NCI-H1436 treated with DMSO at 0.1 percent for 48 hours (cell line): ENCODE data around the gene HS3ST3B1.

ENCODE experiments used
- DNase-seq: peaks from one replicate; lab custom pipeline; 2025; lab: John Stamatoyannopoulos, UW

The HS3ST3B1 gene

GRCh38 chr17:14321476-14321949 lies 20.6 kb downstream of the HS3ST3B1 start:
- DNase-seq: no peak

- no peak for DNase-seq
These were observed 21.3 kb downstream of the HS3ST3B1 start for GRCh38 chr17:14321980-14322776.

DNA sequence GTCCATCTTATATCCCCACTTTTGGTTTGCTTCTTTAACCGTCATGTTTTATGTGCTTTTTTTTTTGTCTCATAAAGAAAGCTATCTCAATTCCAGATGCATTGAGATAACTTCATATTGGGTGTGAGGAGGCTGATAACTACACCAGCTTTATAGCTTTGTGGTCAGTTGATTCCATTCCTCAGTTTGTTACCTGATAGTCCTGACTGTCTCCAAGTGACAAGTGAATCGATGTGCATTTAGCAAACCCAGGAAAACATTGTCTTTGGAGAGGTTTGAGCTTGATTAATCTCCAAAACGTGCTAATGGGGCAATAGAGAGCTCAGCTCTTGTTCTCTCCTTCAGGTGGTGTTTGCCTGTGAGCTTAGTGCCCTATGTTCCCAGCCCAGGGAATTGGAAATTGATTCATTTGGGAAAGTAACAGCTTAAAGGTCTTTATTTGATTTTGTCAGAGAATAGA lies 22.7 kb downstream of the HS3ST3B1 start:
- no peak for DNase-seq

DNA sequence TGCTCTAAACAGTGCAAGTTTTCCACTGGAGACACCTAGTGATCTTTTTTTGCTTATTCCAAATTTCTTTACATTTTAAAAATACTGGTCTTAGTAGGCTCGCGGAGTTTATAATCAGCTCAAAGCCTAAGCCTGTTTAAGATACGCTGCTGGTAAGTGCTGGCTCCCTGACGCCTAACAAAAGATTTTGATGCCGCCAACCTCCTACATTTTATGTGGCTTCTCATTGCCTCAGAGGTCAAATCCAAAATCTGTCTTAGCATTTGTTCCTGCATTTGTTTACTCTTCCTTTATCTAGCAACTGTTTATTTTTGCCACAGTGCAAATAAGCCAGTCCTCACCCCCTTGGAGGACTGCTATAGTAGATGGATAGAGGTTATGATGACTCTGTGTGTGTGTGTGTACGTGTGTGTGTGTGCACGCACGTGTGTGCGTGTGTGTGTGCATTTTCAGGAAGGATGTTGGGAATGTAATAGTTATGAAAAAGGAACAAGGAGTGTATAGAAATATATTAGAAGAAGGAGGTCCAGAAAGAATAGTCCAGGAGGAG lies 24.8 kb downstream of the HS3ST3B1 start:
- DNase-seq: no peak

- DNase-seq: no peak
These were observed 29.1 kb downstream of the HS3ST3B1 start for GRCh38 chr17:14329900-14330491.

DNA sequence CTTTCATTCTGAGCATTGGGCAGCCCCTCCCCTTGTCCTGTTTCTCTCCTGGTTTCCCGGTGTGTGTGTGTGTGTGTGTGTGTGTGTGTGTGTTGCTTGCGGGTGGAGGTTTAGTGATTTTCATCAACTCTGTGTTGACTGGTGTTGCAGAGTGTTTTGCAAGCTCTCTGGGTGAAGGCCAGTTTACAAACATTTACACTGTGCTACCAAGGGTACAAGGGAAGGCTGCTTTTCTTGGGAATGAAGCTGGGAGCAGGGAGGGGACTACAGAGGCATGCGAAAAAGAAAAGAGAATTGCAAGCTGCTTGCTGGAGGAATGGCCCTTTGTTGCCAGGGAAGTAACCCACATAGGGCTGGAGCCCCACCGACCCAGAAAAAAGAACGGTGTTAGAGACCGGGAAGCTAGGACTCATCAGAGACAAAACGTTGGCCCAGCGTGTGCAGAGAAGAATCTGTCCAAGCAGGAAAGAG lies 29.6 kb downstream of the HS3ST3B1 start:
- DNase-seq: no peak

GRCh38 chr17:14331225-14331981 lies 30.5 kb downstream of the HS3ST3B1 start:
- no peak for DNase-seq

- DNase-seq: no peak
These were observed 31.1 kb downstream of the HS3ST3B1 start for GRCh38 chr17:14331982-14332298.

DNA sequence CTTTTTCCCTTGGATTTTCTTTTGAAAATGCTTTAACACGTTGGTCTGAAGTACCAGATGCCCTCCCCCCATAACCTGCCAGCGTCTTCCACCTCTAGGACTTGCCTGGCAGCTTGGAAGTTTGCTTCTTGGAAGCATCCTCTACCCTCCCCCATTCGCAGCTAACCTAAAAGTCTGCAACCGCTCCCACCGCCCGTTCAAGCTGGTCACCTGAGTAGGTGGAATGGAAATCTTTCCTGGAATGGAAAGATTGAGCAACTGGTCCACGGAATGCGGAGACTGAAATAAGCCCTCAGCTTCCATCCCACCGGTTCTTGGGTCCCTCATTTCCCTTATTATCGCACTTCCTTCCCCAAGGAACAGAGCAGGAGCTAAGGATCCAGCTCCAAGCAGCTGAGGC lies 31.4 kb downstream of the HS3ST3B1 start:
- DNase-seq: no peak

DNA sequence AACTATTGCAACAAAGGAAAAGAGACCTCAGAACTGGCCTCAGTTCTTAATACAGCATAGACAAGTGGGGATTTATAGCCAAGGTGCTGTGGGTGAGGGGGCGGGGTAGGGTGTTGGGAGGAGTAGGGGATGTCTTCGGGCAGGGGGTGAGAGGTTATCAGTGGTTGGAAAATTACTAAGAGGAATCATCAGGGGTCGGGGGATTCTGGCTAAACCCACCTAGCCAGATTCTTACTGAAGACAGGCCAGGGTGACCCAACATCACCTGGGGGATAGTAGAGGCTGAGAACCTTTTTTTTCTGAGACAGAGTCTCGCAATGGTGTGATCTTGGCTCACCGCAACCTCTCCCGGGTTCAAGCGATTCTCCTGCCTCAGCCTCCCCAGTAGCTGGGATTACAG lies 32.6 kb downstream of the HS3ST3B1 start:
- DNase-seq: no peak

GRCh38 chr17:14334276-14334840 lies 33.5 kb downstream of the HS3ST3B1 start:
- no peak for DNase-seq

DNA sequence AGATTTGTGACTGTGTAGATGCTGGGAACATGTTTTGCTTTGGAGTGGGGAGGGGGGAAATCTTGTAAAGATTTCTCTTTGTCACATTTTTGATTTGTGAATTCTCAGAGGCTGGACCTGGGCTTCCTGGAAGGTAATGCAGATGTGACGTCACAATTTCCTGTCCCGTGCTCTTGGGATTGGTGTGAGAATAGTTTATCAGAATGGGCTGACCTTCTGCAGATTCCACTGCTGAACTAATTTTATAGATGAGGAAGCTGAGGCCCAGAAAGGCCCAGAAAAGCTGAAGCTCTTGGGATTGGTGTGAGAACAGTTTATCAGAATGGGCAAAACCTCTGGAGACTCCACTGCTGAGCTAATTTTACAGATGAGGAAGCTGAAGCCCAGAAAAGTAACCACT lies 34.0 kb downstream of the HS3ST3B1 start:
- no peak for DNase-seq

DNA sequence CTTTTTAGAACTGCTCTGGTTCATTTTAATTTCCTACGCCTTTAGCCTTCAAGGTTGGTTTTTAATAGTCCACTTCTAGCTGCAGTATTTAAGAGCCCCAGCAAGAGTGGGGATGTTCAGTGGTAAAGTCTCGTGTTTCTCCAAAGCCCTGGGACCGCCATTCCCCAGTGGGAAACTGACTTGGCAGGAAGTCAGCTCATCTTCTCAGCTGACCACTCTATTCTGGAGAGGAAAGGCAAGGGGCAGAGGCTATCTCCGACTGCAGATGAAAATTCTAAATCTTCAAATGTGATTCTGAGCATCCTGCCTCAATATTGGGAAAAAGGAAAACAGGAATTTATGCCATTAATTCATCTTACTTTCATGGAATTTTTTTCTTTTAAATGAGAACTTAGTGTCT lies 35.5 kb downstream of the HS3ST3B1 start:
- no peak for DNase-seq

- no peak for DNase-seq
These were observed 36.8 kb downstream of the HS3ST3B1 start for GRCh38 chr17:14337596-14338079.

- no peak for DNase-seq
These were observed 40.2 kb downstream of the HS3ST3B1 start for GRCh38 chr17:14340857-14341754.

DNA sequence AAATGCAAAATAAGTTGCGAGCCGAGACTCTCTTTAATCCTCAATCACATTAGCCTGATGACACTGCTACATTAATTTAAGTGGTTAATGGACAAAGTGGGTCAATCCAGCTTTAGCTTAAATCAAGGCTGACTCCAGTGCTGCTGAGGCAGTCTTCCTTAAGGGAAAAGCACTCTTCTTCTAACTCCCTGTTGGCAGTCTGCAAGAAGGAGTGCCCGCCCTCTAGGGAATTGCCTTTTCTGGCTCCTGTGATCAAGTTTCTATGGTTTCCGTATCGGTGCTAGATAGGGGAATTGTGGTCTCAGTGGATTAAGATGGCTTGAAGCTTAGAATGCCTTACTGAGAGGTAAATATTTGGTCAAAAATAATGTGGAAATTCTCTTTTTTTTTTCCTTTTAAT lies 41.0 kb downstream of the HS3ST3B1 start:
- DNase-seq: no peak

DNA sequence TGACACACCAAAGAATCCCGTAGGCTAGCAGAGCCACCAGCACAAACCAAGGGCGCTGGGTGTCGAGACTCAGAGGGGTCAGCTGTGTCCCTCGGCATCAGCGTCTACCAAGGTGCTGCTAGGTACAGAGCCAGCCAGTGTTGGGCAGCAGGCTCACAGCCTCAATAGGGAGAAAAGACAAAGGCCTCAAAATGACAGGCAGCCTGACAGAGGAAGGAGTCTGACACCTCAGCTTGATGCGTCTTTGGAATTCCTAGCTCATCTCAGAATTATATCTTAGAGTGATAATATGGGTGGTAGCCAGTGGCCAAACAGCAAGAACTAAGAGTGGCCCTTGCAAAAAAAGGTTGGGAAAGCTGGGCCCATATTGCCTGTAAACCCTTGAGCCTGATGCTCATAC lies 45.9 kb downstream of the HS3ST3B1 start:
- DNase-seq: no peak

- DNase-seq: no peak
These were observed 50.6 kb downstream of the HS3ST3B1 start for GRCh38 chr17:14351493-14351892.

- DNase-seq: no peak
These were observed 51.3 kb downstream of the HS3ST3B1 start for GRCh38 chr17:14352136-14352535.

DNA sequence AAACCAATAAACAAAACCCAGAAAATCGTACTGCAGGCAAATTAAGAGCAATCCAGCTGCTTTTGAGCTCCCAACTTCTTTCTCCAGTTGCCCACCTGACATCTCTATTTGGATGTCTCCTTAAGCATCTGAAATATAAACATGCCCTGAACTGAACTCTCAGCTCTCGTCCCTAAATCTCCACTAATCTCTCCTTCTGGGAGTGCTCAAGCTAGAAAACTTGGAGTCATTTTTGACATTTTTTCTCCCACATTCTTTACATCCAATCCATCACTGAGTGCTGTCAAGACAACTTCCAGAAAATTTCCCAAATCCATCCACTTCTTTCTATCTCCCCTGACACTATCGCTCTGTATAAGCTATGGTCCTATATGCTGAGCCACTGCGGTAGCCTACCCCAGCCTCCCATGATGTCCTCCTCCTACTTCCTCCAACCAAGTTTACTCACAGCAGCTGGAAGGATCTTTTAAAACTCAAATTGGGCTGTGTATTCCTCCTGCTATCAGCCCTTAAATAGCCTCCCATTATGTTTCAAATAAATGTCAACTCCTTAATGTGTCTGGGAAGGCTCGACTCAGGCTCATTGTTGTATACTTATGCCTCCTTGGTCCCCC lies 53.1 kb downstream of the HS3ST3B1 start:
- no peak for DNase-seq

- no peak for DNase-seq
These were observed 53.9 kb downstream of the HS3ST3B1 start for GRCh38 chr17:14354807-14355206.
